ENCODE data around the gene DNASE1L2.

GRCh38 chr16:2256531-2257140 is 20.4 kb downstream of the DNASE1L2 start:
- no peak for TF ChIP-seq ZNF529 (tag by site-specific recombination; IDR thresholded peaks at IDR 0.05; ENCODE audit: insufficient replicate concordance)
- no peak for TF ChIP-seq CTCF (tag by site-specific recombination; IDR thresholded peaks at IDR 0.05)
- no peak for TF ChIP-seq KLF8 (tag by site-specific recombination; IDR thresholded peaks at IDR 0.05)
- no peak for TF ChIP-seq REPIN1 (tag by site-specific recombination; IDR thresholded peaks at IDR 0.05; ENCODE audit: low read depth)
- no peak for TF ChIP-seq ZNF830 (tag by site-specific recombination; IDR thresholded peaks at IDR 0.05; ENCODE audit: low read depth)
- TF ChIP-seq ZNF639 (tag by site-specific recombination; IDR thresholded peaks at IDR 0.05), result no peak
- no peak for TF ChIP-seq KLF7 (tag by site-specific recombination; IDR thresholded peaks at IDR 0.05; ENCODE audit: borderline replicate concordance)
- TF ChIP-seq ZBTB20 (tag by site-specific recombination; IDR thresholded peaks at IDR 0.05), result no peak
- no peak for TF ChIP-seq ZNF792 (tag by site-specific recombination; IDR thresholded peaks at IDR 0.05)
- TF ChIP-seq ZNF645 (tag by site-specific recombination; IDR thresholded peaks at IDR 0.05), result no peak
- TF ChIP-seq YY1 (tag by site-specific recombination; IDR thresholded peaks at IDR 0.05), result no peak

Data from HEK293 (cell line).